Activated naive CD4-positive, alpha-beta T cell treated with anti-CD3 and anti-CD28 coated beads, Interleukin-2, amount 50 U/mL, for 72 hours (primary cell): ENCODE results near the gene INO80C. TPM values are rescaled to one million over a fixed set of nuclear protein-coding genes. Genes with fewer than 3 reads are reported as not detected.
A peak's percentile ranks its signal among the peaks of the same experiment; 100 is the strongest.
"Not testable (repeated sequence)": the region's sequence is repeated elsewhere in the genome, so short reads cannot be mapped to it uniquely, and the experiment has no call there.

ENCODE experiments used
- ATAC-seq, 2 donors: fragments of 150-1000 bp; cut with Tn5 transposase; 2 replicates each; pipeline ENCODE4 v1.10.0; 2021; ENCODE audit warnings: mild to moderate bottlenecking in 2 of 2, moderate library complexity in 2 of 2
- DNase-seq, 2 donors: peaks; one replicate each; pipeline ENCODE4 v3.0.0; 2021 to 2022; ENCODE audit warnings: low spot score in 2 of 2
- H3K27ac Mint-ChIP-seq, 2 donors: one replicate each; pipeline ENCODE4 v1.8.0; 2022; ENCODE audit warnings: mild to moderate bottlenecking in 2 of 2, mixed read lengths in 2 of 2
- H3K36me3 Mint-ChIP-seq, 2 donors: one replicate each; pipeline ENCODE4 v1.8.0; 2022; ENCODE audit warnings: mixed read lengths in 2 of 2
- H3K9me3 Mint-ChIP-seq, 2 donors: one replicate each; pipeline ENCODE4 v1.8.0; 2022; ENCODE audit warnings: mixed read lengths in 2 of 2
- total RNA-seq, 2 donors: library from RNA; stranded (reverse); gene quantifications; one replicate each; pipeline ENCODE4 v1.2.3, GENCODE V29; 2022

INO80C gene
- total RNA-seq, 2 donors from 2014 or later: 14.6 to 36.9 TPM

DNA sequence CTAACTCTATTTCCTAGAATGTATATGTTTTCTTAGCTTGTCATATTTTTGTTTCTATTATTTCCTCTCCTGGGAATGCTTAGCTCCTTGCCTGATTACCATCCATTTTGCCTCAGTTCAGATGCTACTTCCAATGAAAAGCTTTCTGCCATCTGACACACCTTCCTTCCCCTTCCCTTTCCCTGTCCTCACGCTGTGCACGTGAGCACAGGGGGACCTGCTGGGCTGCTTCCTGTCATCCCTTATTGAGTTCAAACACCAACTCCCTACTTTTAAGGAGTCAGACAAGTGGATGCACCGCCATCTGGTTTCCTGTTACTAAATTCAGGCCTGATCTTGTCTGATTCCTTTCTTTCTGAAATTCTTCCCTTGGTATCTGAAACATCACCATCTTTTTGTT, 2.4 kb upstream of the INO80C start:
- DNase-seq (no peak), ATAC-seq (no peak)
- Mint-ChIP-seq H3K36me3 (peaks cover 0 to 5% of the 10 kb centered on the region in 2 donors), H3K27ac (no peak overlapping the region), H3K9me3 (peaks cover 0 to 4% of the 10 kb centered on the region in 2 donors)

DNA sequence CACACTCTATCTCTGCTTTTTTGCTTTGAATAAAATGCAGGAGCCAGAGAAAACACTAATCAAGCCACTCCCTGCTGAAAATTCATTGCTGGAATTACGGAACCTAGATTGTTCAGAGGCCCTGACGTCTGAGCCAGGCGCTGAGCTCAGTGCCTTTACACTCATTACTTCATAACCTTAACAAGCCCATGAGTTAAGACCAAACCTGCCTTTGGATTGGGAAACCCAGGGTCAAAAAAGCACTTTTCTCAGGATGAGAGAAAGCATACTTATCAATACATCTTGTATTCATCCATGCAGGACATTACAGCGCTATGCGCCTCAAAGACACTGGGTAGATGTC, 762 bp downstream of the INO80C start:
- peaks cover 0 to 4% of the 10 kb centered on the region in 2 donors for H3K9me3 Mint-ChIP-seq
- no peak for DNase-seq
- peak overlapping the region; percentile 92 to 100 for H3K27ac Mint-ChIP-seq

DNA sequence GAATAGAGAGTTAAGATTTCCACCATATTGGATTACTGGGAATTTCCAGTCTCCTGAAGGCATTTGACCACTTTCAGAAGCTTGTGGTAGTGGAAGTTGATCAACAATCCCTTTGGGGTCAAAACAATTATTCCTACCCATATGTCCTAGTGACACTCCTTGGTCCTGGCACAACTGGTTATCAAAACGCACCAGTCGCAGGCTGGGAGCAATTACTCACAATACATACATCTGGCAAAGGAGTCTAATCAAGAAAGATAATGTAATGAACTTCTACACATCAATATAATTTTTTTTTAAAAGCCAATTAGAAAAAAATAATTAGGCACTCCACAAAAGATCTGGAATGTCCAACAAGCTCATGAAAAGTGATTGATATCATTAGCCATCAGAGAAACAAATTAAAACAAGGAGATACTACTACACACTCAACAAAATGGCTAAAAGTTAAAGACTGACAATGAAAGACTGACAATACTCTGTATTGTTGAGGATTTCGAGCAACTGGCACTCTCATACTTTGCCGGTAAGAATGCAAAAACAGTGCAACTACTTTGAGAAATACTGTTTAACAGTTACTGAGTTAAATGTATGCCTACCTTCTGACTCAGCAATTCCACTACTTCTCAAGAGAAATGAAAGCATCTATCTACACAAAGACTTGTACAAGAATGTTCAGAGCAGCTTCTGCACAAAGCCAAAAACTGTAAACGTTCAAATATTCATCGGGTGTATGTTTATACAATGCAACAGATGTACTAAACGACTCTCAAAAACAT, 2.0 kb downstream of the INO80C start:
- no peaks in the 10 kb centered on the region for H3K9me3 Mint-ChIP-seq
- H3K36me3 Mint-ChIP-seq: peaks cover 0 to 5% of the 10 kb centered on the region in 2 donors
- DNase-seq: no peak
- no peak for ATAC-seq
- peak overlapping the region in 1 of 2 donors; percentile 92 for H3K27ac Mint-ChIP-seq

More for the DNA sequence above, 762 bp downstream of the INO80C start:
- H3K36me3 Mint-ChIP-seq: peaks cover 0 to 5% of the 10 kb centered on the region in 2 donors
- ATAC-seq: peak; percentile 33 to 39

DNA sequence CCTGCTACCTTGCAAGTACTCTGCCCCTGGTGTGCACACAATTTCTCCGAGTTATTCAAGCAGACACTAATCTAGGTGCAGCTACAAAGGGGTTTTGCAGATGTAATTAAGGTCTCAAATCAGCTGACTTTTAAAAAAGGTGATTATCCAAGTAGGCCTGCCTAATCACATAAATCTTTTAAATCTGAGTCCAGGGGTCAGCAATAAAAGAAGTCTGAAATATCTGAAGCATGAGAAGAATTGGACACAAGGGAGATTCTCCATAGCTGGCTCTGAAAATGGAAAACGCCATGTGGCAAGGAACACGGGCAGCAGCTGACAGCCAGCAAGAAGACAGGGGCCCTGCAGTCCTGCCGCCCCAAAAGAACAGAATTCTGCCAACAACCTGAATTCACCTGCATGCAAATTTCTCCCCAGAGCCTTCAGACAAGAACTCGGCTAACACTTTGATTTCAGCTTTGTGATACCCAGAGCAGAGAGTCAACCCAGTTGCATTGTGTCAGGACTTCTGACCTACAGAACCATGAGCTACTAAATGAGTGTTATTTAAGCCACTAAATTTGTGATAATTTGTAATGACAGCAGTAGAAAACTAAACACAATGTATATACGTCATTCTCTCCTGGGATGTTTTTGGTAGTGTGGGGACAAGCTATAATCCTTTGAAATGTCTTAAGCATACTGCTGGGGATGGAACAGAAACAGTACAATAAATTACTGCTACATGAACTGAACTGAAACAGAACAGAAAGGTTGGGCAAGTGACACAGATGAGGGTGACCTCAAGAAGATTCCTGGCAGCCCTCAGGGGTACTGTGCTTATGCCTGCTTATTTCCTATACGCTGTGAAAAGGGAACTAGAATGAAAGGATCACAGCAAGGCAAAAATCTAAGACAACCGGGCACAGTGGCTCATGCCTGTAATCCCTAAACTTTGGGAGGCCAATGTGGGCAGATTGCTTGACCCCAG, 3.2 kb downstream of the INO80C start:
- H3K36me3 Mint-ChIP-seq: peaks cover 0 to 5% of the 10 kb centered on the region in 2 donors
- H3K27ac Mint-ChIP-seq: no peak overlapping the region
- no peaks in the 10 kb centered on the region for H3K9me3 Mint-ChIP-seq
- ATAC-seq (no peak), DNase-seq (no peak)

DNA sequence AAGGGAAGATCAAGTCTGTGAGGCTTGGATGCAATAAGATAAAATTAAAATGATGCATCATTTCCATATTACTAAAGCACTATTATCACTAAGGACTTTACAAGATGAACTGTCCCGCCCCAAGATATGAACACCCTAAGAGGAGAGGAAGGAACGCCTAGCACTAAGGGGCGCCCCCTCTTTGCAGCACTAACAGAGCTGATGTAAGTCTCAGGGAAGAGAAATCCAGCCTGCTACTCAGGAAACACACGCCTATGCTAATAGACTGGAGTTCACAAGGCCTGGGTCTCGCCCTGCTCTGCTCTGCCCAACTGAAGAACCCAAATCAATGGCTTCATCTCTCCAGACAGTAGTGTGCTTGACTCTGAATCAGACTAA, 6.1 kb downstream of the INO80C start:
- Mint-ChIP-seq H3K9me3 (peaks cover 0 to 6% of the 10 kb centered on the region in 2 donors), H3K27ac (no peak overlapping the region), H3K36me3 (peaks cover 0 to 20% of the 10 kb centered on the region in 2 donors)
- DNase-seq (no peak), ATAC-seq (peak in 1 of 2 donors; percentile 3)

DNA sequence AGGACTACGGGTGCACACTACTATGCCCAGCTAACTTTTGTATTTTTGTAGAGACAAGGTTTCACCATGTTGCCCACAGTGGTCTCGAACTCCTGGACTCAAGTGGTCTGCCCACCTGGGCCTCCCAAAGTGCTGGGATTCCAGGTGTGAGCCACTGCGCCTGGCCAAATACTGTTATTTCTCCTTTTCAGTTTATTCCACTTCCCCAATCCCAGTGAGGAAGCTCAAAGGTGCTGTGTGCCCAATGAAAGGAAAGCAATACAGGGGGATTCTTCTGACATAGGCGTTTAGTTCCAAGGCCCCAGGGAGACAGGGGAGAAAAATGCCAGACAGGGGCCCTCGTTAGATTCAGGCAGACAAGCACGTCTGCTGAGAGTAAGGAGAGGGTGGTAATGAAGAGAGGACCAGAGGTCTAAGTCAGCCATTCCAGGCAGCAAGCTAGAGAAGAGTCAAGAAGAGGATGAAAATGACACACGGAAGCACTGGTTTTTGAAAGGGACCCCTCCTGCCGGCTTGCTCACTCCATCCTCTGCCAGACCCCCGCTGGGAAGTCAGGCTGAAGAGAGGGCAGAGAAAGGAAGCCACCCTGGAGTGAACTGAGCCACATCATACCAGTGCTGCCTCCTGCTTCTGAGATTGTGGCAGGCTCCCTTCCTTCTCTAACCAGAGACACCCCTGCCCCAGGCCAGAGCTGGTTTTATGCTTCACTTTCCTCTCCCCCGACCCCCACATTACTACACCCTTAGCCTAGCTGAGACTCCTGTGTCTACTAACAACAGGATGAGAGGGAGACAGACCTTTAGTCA, 6.7 kb downstream of the INO80C start:
- DNase-seq: no peak
- Mint-ChIP-seq H3K36me3 (peaks cover 0 to 20% of the 10 kb centered on the region in 2 donors), H3K9me3 (peaks cover 0 to 6% of the 10 kb centered on the region in 2 donors), H3K27ac (peak overlapping the region in 1 of 2 donors; percentile 25)
- ATAC-seq: peak in 1 of 2 donors; percentile 5

DNA sequence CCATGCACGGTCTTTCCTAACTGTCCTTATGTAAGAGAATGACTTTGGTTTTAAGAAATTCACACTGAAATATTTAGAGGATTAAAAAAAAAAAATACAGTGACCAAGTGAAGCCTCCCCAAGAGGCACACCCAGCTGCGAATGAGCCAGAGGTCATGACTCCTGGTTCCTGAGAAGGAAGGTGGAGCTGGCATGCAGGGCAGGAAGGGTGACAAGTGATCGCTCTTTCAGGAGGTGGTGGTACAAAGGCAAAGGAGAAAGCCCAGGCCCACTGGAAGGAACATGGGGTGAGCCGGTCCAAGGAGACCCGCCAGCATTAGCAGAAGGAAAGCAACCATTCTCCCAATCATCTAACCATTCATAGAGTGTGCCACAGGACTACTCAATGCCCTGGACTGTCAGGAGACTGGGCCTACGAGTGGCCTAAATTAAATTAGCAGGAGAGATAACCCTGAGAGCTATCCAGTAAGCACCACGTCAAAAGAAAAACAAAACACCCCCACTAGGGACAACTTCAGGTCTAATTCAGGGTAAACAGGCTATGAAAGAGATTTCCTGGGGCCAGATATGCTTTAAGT, 7.8 kb downstream of the INO80C start:
- no peak for ATAC-seq
- peaks cover 0 to 6% of the 10 kb centered on the region in 2 donors for H3K9me3 Mint-ChIP-seq
- DNase-seq: no peak

DNA sequence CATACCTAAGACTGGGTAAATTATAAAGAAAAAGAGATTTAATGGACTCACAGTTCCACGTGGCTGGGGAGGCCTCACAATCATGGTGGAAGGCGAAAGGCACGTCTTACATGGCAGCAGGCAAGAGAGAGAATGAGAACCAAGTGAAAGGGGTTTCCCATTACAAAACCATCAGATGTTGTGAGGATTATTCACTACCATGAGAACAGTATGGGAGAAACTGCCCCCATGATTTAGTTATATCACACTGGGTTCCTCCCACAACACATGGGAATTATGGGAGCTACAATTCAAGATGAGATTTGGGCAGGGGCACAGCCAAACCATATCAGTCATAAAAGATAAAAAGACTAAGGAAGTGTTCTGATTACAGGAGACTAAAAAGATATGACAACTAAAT, 8.5 kb downstream of the INO80C start:
- H3K9me3 Mint-ChIP-seq, ATAC-seq, DNase-seq: not testable (repeated sequence)
- peaks cover 0 to 20% of the 10 kb centered on the region in 2 donors for H3K36me3 Mint-ChIP-seq
- peak overlapping the region in 1 of 2 donors; percentile 52 for H3K27ac Mint-ChIP-seq

More for the DNA sequence above, 7.8 kb downstream of the INO80C start:
- Mint-ChIP-seq H3K27ac (peak overlapping the region in 1 of 2 donors; percentile 12), H3K36me3 (peaks cover 0 to 20% of the 10 kb centered on the region in 2 donors)

DNA sequence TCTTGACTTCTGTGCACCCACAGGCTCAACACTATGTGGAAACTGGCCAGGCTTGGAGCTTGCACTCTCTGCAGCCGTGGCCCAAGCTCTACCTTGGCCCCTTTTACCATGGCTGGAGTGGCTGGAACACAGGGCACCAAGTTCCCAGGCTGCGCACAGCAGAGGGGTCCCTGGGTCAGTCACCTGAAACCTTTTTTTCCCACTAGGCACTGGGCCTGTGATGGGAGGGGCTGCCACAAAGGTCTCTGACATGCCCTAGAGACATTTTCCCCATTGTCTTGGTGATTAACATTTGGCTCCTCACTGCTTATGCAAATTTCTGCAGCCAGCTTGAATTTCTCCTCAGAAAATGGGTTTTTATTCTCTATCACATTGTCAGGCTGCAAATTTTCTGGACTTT, 9.4 kb downstream of the INO80C start:
- not testable (repeated sequence) for H3K9me3 Mint-ChIP-seq, H3K27ac Mint-ChIP-seq, ATAC-seq, DNase-seq
- peaks cover 0 to 20% of the 10 kb centered on the region in 2 donors for H3K36me3 Mint-ChIP-seq

DNA sequence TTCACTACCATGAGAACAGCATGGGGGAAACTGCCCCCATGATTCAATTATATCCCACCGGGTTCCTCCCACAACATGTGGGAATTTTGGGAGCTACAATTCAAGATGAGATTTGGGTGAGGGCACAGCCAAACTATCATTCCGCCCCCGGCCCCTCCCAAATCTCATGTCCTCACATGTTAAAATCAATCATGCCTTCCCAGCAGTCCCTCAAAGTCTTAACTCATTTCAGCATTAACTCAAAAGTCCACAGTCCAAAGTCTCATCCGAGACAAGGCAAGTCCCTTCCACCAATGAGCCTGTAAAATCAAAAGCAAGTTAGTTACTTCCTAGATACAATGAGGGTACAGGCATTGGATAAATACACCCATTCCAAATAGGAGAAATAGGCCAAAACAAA, 10.2 kb downstream of the INO80C start:
- H3K36me3 Mint-ChIP-seq: peaks cover 0 to 29% of the 10 kb centered on the region in 2 donors
- DNase-seq, ATAC-seq: not testable (repeated sequence)

DNA sequence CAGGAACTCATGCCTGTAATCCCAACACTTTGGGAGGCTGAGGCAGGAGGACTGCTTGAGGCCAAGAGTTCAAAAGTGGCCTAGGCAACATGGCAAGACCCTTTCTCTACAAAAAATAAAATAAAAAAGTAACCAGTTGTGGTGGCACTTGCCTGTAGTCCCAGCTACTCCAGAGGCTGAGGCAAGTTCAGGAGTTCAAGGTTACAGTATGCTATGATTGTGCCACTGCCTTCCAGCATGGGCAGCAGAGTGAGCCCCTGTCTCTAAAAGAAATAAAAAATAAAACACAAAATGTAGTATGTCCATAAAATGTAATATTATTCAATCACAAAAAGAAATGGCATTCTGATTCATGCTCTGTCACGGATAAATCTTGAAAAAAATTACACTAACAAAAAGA, 11.9 kb downstream of the INO80C start:
- Mint-ChIP-seq H3K36me3 (peaks cover 0 to 34% of the 10 kb centered on the region in 2 donors), H3K27ac (no peak overlapping the region), H3K9me3 (peaks cover 0 to 6% of the 10 kb centered on the region in 2 donors)
- no peak for ATAC-seq
- no peak for DNase-seq

More for the DNA sequence above, 10.2 kb downstream of the INO80C start:
- not testable (repeated sequence) for H3K9me3 Mint-ChIP-seq, H3K27ac Mint-ChIP-seq

DNA sequence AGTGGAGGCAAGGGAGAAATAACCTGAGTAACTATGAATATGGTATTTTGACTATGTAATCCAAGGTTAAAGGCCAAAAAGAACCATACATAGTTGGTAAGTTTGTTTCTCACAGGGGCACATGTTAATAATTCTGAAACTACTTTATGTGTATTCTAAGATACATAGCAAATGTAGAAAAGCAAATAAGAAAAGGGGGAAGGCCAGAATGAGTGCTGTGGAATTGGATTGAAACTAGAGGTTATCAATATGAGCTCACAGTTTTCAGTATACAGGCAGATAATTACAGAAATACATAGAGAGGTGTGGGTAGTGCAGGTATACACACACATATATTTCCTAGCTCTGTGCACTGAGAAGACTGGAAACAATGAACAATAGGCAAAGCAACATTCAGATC, 13.7 kb downstream of the INO80C start:
- H3K27ac Mint-ChIP-seq: no peak overlapping the region
- DNase-seq: no peak
- peak; percentile 59 to 97 for ATAC-seq
- H3K9me3 Mint-ChIP-seq: peaks cover 0 to 6% of the 10 kb centered on the region in 2 donors
- H3K36me3 Mint-ChIP-seq: peaks cover 0 to 32% of the 10 kb centered on the region in 2 donors

DNA sequence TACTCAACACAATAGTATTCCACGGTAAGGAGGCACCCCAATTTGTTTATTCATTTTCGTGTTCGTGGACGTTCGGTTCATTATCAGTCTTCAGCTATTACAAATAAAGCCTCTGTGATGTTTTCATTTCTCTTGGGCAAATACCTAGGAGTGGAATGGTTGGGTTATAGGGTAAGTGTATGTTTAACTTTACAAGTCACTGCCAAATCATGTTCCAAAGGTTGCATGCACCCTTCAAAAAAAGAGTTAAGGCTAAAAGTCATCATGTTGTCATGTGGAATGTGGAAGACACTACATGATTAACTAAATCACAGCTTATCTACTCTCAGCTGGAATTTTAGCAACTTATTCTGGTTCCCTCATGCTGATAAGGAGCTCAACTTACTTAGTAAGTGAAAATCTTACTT, 15.8 kb downstream of the INO80C start:
- no peak for DNase-seq
- Mint-ChIP-seq H3K27ac (peak overlapping the region in 1 of 2 donors; percentile 19), H3K36me3 (peaks cover 1 to 16% of the 10 kb centered on the region in 2 donors), H3K9me3 (peaks cover 0 to under 1% of the 10 kb centered on the region in 2 donors)
- ATAC-seq: no peak

DNA sequence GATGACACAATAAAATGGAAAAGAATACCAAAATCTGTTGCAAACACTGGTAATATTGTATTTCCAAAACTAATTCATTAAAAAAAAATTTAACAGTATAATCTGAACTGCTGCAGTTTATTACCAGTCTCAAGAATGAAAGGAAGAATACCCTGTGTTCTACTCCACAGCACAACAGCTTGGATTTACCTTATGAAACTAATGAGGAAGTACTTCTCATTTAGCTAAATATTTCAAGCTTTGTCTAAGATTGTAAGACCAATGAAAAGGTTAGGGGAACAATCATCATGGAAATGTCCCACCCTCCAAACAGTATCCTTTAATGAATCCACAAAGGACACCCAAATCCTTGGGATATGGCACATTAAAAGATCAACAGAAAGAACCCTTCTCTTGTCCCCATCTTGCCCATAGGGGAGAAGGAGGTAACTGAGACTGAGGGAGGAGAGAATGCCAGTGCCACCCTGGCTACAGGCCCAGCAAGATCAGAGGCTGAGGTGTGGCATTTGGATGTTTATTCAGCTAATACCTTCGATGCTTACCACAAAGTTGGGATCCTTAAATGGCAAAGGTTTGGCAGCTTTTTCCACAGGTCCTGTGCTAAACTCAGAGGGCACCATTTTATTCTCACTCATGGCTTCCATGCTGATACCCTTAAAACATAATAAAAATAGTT, 17.7 kb downstream of the INO80C start:
- peak overlapping the region in 1 of 2 donors; percentile 65 for H3K27ac Mint-ChIP-seq
- H3K36me3 Mint-ChIP-seq: peaks cover 13 to 28% of the 10 kb centered on the region in 2 donors
- DNase-seq (no peak), ATAC-seq (no peak)
- H3K9me3 Mint-ChIP-seq: peaks cover 0 to 1% of the 10 kb centered on the region in 2 donors
